K562 (cell line): ENCODE measurements around the gene P2RY13. TPM values are rescaled to one million over a fixed set of nuclear protein-coding genes. Genes with fewer than 3 reads are reported as not detected.

Source experiments
- BRF2 ChIP-seq: IDR thresholded peaks from 3 replicates; pipeline ENCODE4 v1.6.1; 2011; ENCODE audit warnings: borderline replicate concordance, mild to moderate bottlenecking; ENCODE audit not compliant: insufficient read length, insufficient read depth
- HBP1 ChIP-seq: fragments of 450-650 bp; formaldehyde crosslinking; IDR thresholded peaks from 2 replicates; pipeline ENCODE4 v1.4.0; 2022; ENCODE audit warnings: missing genetic modification characterization
- HDAC2 ChIP-seq: fragments of 450-650 bp; IDR thresholded peaks from 2 replicates; pipeline ENCODE4 v1.6.1; 2016; ENCODE audit warnings: mild to moderate bottlenecking
- HMG20B ChIP-seq: fragments of 250-450 bp; sonication (Bioruptor Pico); IDR thresholded peaks from 2 replicates; pipeline ENCODE4 v1.5.0; 2021; ENCODE audit warnings: mild to moderate bottlenecking
- RBM14 ChIP-seq: fragments of 200-400 bp; formaldehyde crosslinking; IDR thresholded peaks from 2 replicates; pipeline ENCODE4 v1.6.1; 2018; ENCODE audit warnings: low read depth, mild to moderate bottlenecking, low read length, moderate library complexity, borderline replicate concordance; ENCODE audit not compliant: insufficient read depth
- RERE ChIP-seq: sonication (generic); formaldehyde crosslinking; IDR thresholded peaks from 2 replicates; pipeline ENCODE4 v1.8.0; 2023; ENCODE audit warnings: missing genetic modification reagents, mild to moderate bottlenecking, borderline replicate concordance
- SP2 ChIP-seq: IDR thresholded peaks from 2 replicates; pipeline ENCODE4 v1.6.1; 2011; ENCODE audit warnings: mild to moderate bottlenecking, low read depth, low read length, moderate library complexity; ENCODE audit not compliant: poor library complexity, severe bottlenecking; ENCODE audit errors: extremely low read depth
- ZC3H8 ChIP-seq: fragments of 450-650 bp; IDR thresholded peaks from 2 replicates; pipeline ENCODE4 v1.6.1; 2017
- ZNF121 ChIP-seq: sonication (generic); formaldehyde crosslinking; conservative IDR thresholded peaks from 2 replicates; pipeline ENCODE4 v1.8.0; 2022; ENCODE audit warnings: missing genetic modification reagents
- polyA plus RNA-seq, 8 experiments: library from polyadenylated mRNA; depleted of rRNA in 4 of 8; stranded (reverse) in 5 of 8; unstranded in 3 of 8; fragments of >200 nt; fragmentation: Nextera tagmentation in 2 of 8; fragmentation: Illumina TruSeq in 1 of 8; extraction: Ambion mirVana in 2 of 8; extraction: Trizol in 1 of 8; gene quantifications; 2 replicates each; pipeline versions ENCODE4 v1.2.1 to v1.2.3, GENCODE V29; 2011 to 2014; ENCODE audit warnings: inconsistent platforms in 1 of 8, missing spikeins in 1 of 8
- total RNA-seq, 7 experiments: library from RNA; depleted of rRNA in 6 of 7; stranded (reverse); fragments of >200 nt in 6 of 7; fragmentation: Illumina TruSeq in 2 of 7; extraction: Trizol in 2 of 7; gene quantifications; 2 replicates each; pipeline versions ENCODE4 v1.2.1 to v1.2.3, GENCODE V29; 2011 to 2021; ENCODE audit warnings: low replicate concordance in 1 of 7

P2RY13 gene
- total and polyA plus RNA-seq, 9 of the 15 experiments (the other 6 are each of a cell fraction or from before 2014, with no cell fraction given) = not detected

- no peak for TF ChIP-seq RERE (CRISPR knock-in tag)
- no peak for TF ChIP-seq RBM14
- TF ChIP-seq BRF2 = no peak
- no peak for TF ChIP-seq ZC3H8
- no peak for TF ChIP-seq ZNF121 (CRISPR knock-in tag)
- TF ChIP-seq HBP1 (CRISPR knock-in tag) = no peak
- no peak for TF ChIP-seq SP2
- no peak for TF ChIP-seq HDAC2
- no peak for TF ChIP-seq HMG20B (CRISPR knock-in tag)
Observed at GRCh38 chr3:151320131-151320530, 9.2 kb downstream of the P2RY13 start (continued).
